ENCODE data around the gene NELFB. TPM values are rescaled to one million over a fixed set of nuclear protein-coding genes. Genes with fewer than 3 reads are reported as not detected.

The NELFB gene
- total and polyA plus RNA-seq, 2 of the 4 experiments (the other 2 are of a cell fraction): 36.9 to 66.0 TPM

- Histone ChIP-seq H3K9me3 (ENCODE audit: control insufficient read depth, insufficient read depth, low read length) (no peaks in the 10 kb centered on the region), H3K4me2 (ENCODE audit: low read depth, low read length) (no peak overlapping the region), H3K4me3 (ENCODE audit: insufficient read depth, low read depth, low read length) (no peak overlapping the region), H3K56ac (ENCODE audit: extremely low read depth, insufficient read depth, low read length) (no peak overlapping the region), H2BK15ac (ENCODE audit: low read depth, low read length) (no peak overlapping the region), H3K9me1 (ENCODE audit: insufficient read depth, low read length) (no peaks in the 10 kb centered on the region), H3K36me3 (ENCODE audit: control insufficient read depth, insufficient read depth, low read length) (no peaks in the 10 kb centered on the region), H3K18ac (ENCODE audit: low read depth, low read length) (no peak overlapping the region), H4K20me1 (ENCODE audit: insufficient read depth, low read length) (peaks cover 3% of the 10 kb centered on the region; the same call in 1 of the 2 replicates), H3K23ac (ENCODE audit: low read depth, low read length) (no peak overlapping the region), H2BK20ac (ENCODE audit: low read depth, low read length) (no peak overlapping the region), H2BK5ac (ENCODE audit: low read depth, low read length, poor library complexity, severe bottlenecking) (no peak overlapping the region), H3K79me1 (ENCODE audit: low read depth in 1 of 2, low read length in 2 of 2) (peaks cover 2 to 10% of the 10 kb centered on the region in 2 experiments; a peak in 2 of 4 replicates), H3K4ac (ENCODE audit: low read depth, low read length) (no peak overlapping the region), H4K8ac (ENCODE audit: low read depth in 2 of 2, low read length in 2 of 2) (no peak overlapping the region), H3K27me3 (ENCODE audit: control insufficient read depth, insufficient read depth, low read length) (peaks cover 1% of the 10 kb centered on the region; the same call in 1 of the 2 replicates), H3K27ac (ENCODE audit: insufficient read depth, low read length) (no peak overlapping the region), H2AFZ (replicated peaks; ENCODE audit: low read length, poor library complexity) (no peak overlapping the region), H3K14ac (replicated peaks; ENCODE audit: low read depth, low read length) (no peak overlapping the region), H2AK5ac (ENCODE audit: low read depth, low read length) (no peak overlapping the region), H4K91ac (ENCODE audit: insufficient read depth, low read depth, low read length) (no peak overlapping the region), H2BK120ac (ENCODE audit: low read depth, low read length) (no peak overlapping the region), H3K4me1 (ENCODE audit: control insufficient read depth, insufficient read depth, low read length) (peaks cover 2% of the 10 kb centered on the region; the same call in 1 of the 2 replicates), H2AK9ac (replicated peaks; ENCODE audit: low read depth, low read length, poor library complexity) (no peak overlapping the region), H4K5ac (ENCODE audit: low read depth, low read length) (no peak overlapping the region), H3K9ac (ENCODE audit: low read depth, low read length) (no peak overlapping the region)
- ChIA-PET POLR2A (ENCODE audit: unreplicated experiment) (no interaction called here), CTCF (no interaction called here)
- WGBS, 2 experiments (ENCODE audit: extremely low coverage in 2 of 2, insufficient read length in 1 of 2): 78% methylated on average over 20 of the region's 24 CpGs; no CpG with 5 or more reads in 1 of the 2 experiments
- intact Hi-C loops (cut with micrococcal nuclease): no loop called here
- BruUV-seq (replicated peaks): no TSS peak
- no peak for TF ChIP-seq MXI1 (IDR thresholded peaks at IDR 0.05; ENCODE audit: borderline replicate concordance, low read depth, low read length)
- TF ChIP-seq USF2 (IDR thresholded peaks at IDR 0.05; ENCODE audit: low read depth, low read length): no peak
- no peak for TF ChIP-seq RFX5 (IDR thresholded peaks at IDR 0.05; ENCODE audit: low read depth, low read length)
- TF ChIP-seq FOS (IDR thresholded peaks at IDR 0.05; ENCODE audit: low read depth, low read length): no peak
- TF ChIP-seq RAD21 (IDR thresholded peaks at IDR 0.05; ENCODE audit: low read length): no peak
- TF ChIP-seq RCOR1 (IDR thresholded peaks at IDR 0.05; ENCODE audit: insufficient replicate concordance, low read length): no peak
- no peak for TF ChIP-seq NFE2L2 (IDR thresholded peaks at IDR 0.05; ENCODE audit: low read depth, low read length)
- no peak for DNase-seq
- dilution Hi-C loops (cut with HindIII; ENCODE audit: low sequenced_read_pairs, unreplicated experiment): no loop called here
- no peak for ATAC-seq (ENCODE audit: low read depth)
- in situ Hi-C loops (cut with MboI; ENCODE audit: low sequenced_read_pairs): no loop called here
These were observed 22.6 kb upstream of the NELFB start for GRCh38 chr9:137232510-137232909.

Data from IMR-90 (cell line).